OCI-LY3 (cell line): ENCODE data around the gene VPS26B.

Experiments used
- H2AFZ ChIP-seq: fragments of 200-600, 300-600 bp; shearing (Covaris generic); 2 replicates; pipeline ENCODE4 v1.6.0; 2014; ENCODE audit warnings: antibody characterized with exemption, low read depth, low read length
- H3K27ac ChIP-seq: fragments of 200-600, 300-600 bp; sonication (generic); 2 replicates; pipeline ENCODE4 v1.5.1; 2014; ENCODE audit warnings: mild to moderate bottlenecking, low read length, moderate library complexity, mixed read lengths
- H3K27me3 ChIP-seq: fragments of 200-600, 300-600 bp; sonication (generic); 2 replicates; pipeline ENCODE4 v1.6.1; 2014; ENCODE audit warnings: low read depth, low read length, mixed read lengths
- H3K36me3 ChIP-seq: fragments of 200-600, 300-600 bp; sonication (generic); replicated peaks from 2 replicates; pipeline ENCODE3; 2014; ENCODE audit warnings: low read depth, low read length, mixed read lengths
- H3K4me1 ChIP-seq: fragments of 300-600, 200-600 bp; sonication (generic); 2 replicates; pipeline ENCODE4 v1.6.1; 2014; ENCODE audit warnings: low read length, mixed read lengths
- H3K4me2 ChIP-seq: fragments of 200-600, 300-600 bp; sonication (generic); 2 replicates; pipeline ENCODE4 v1.6.1; 2014; ENCODE audit warnings: low read length, mixed read lengths
- H3K4me3 ChIP-seq: fragments of 300-600, 200-600 bp; sonication (generic); 2 replicates; pipeline ENCODE4 v1.5.1; 2014; ENCODE audit warnings: antibody characterized with exemption, mild to moderate bottlenecking, low read length, moderate library complexity
- H3K79me2 ChIP-seq: fragments of 300-600, 200-600 bp; shearing (Covaris generic); 2 replicates; pipeline ENCODE4 v1.6.1; 2014; ENCODE audit warnings: mild to moderate bottlenecking, low read length, mixed read lengths
- H3K9ac ChIP-seq: fragments of 300-600, 200-600 bp; shearing (Covaris generic); 2 replicates; pipeline ENCODE4 v1.6.0; 2014; ENCODE audit warnings: mild to moderate bottlenecking, low read length, moderate library complexity
- H3K9me3 ChIP-seq: fragments of 200-600, 300-600 bp; shearing (Covaris generic); 2 replicates; pipeline ENCODE4 v1.6.1; 2014; ENCODE audit warnings: low read length, mixed read lengths; ENCODE audit not compliant: insufficient read depth
- H4K20me1 ChIP-seq: fragments of 200-600, 300-600 bp; sonication (generic); 2 replicates; pipeline ENCODE4 v1.6.1; 2016; ENCODE audit warnings: low read length, mixed read lengths; ENCODE audit not compliant: insufficient read depth
- EZH2phosphoT487 ChIP-seq: fragments of 200-600 bp; shearing (Covaris generic); IDR thresholded peaks from 2 replicates; pipeline ENCODE4 v1.6.1; 2018; ENCODE audit warnings: antibody characterized with exemption, mixed run types, low read depth
- TF ChIP-seq, protein P1 (sequence below): fragments of 200-600, 300-600 bp; sonication (generic); IDR thresholded peaks from 2 replicates; pipeline ENCODE4 v1.5.1; 2014; ENCODE audit warnings: antibody characterized with exemption, low read length, low read depth

VPS26B gene

GRCh38 chr11:134238956-134239355 lies 14.5 kb downstream of the VPS26B start:
- Histone ChIP-seq H2AFZ (no peak overlapping the region), H3K9ac (no peak overlapping the region), H3K36me3 (peaks cover 15% of the 10 kb centered on the region), H3K27ac (no peak overlapping the region), H4K20me1 (peaks cover 9% of the 10 kb centered on the region), H3K4me3 (no peak overlapping the region), H3K4me2 (no peak overlapping the region), H3K9me3 (no peaks in the 10 kb centered on the region), H3K79me2 (no peaks in the 10 kb centered on the region), H3K27me3 (no peaks in the 10 kb centered on the region), H3K4me1 (no peaks in the 10 kb centered on the region)
- TF ChIP-seq, protein P1, sequence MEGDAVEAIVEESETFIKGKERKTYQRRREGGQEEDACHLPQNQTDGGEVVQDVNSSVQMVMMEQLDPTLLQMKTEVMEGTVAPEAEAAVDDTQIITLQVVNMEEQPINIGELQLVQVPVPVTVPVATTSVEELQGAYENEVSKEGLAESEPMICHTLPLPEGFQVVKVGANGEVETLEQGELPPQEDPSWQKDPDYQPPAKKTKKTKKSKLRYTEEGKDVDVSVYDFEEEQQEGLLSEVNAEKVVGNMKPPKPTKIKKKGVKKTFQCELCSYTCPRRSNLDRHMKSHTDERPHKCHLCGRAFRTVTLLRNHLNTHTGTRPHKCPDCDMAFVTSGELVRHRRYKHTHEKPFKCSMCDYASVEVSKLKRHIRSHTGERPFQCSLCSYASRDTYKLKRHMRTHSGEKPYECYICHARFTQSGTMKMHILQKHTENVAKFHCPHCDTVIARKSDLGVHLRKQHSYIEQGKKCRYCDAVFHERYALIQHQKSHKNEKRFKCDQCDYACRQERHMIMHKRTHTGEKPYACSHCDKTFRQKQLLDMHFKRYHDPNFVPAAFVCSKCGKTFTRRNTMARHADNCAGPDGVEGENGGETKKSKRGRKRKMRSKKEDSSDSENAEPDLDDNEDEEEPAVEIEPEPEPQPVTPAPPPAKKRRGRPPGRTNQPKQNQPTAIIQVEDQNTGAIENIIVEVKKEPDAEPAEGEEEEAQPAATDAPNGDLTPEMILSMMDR, result no peak
- no peak for TF ChIP-seq EZH2phosphoT487

DNA sequence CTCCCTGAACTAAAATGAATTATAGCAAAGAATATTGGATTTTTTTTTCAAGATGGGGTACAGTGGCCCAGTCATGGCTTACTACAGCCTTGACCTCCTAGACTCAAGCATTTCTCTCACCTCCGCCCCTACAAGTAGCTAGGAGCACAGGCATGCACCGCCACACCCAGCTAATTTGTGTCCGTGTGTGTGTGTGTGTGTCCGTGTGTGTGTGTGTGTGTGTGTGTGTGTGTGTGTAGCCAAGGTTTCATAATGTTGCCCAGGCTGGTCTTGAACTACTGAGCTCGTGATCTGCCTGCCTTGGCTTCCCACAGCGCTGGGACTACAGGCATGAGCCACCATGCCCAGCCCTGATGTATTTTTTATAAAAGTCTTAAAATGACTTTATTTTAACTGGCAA lies 16.1 kb downstream of the VPS26B start:
- Histone ChIP-seq H3K27me3 (no peaks in the 10 kb centered on the region), H3K79me2 (no peaks in the 10 kb centered on the region), H3K9me3 (no peaks in the 10 kb centered on the region), H3K4me3 (no peak overlapping the region), H3K4me2 (no peak overlapping the region), H2AFZ (no peak overlapping the region), H3K36me3 (peaks cover 19% of the 10 kb centered on the region), H3K4me1 (no peaks in the 10 kb centered on the region), H3K27ac (no peak overlapping the region), H3K9ac (no peak overlapping the region), H4K20me1 (0 out of 2 replicates have a peak, but pooled peaks cover 5% of the 10 kb centered on the region)
- no peak for TF ChIP-seq EZH2phosphoT487
- TF ChIP-seq, protein P1, result no peak

GRCh38 chr11:134242376-134242775 lies 17.9 kb downstream of the VPS26B start:
- no peaks in the 10 kb centered on the region for H3K9me3 ChIP-seq
- H4K20me1 ChIP-seq, result 0 out of 2 replicates have a peak, but pooled peaks cover 5% of the 10 kb centered on the region
- H3K4me1 ChIP-seq, result no peaks in the 10 kb centered on the region
- H3K79me2 ChIP-seq, result no peaks in the 10 kb centered on the region
- H3K36me3 ChIP-seq, result peaks cover 20% of the 10 kb centered on the region
- no peak overlapping the region for H3K9ac ChIP-seq
- no peak overlapping the region for H2AFZ ChIP-seq
- no peak overlapping the region for H3K4me2 ChIP-seq
- TF ChIP-seq EZH2phosphoT487, result no peak
- TF ChIP-seq, protein P1, result no peak
- H3K4me3 ChIP-seq, result no peak overlapping the region
- no peaks in the 10 kb centered on the region for H3K27me3 ChIP-seq
- H3K27ac ChIP-seq, result no peak overlapping the region

DNA sequence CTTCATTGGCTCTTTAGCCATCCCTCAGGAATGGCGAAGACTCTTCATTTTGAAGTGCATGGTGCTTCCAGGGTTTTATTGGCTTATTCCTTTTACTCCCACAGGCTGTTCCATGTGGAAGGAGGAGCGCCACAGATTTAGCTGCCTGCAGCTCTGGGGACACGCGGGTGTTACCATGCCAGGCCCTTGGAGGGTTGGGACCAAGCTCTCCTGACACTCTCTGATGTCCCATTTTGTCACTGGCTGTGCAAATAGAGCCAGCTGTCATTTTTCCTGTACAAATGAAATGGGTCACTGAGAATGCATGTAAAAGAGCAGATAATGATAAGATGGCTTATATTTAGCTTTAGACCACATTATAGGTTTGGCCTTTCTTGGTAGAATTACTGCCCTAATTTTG lies 19.4 kb downstream of the VPS26B start:
- Histone ChIP-seq H3K27ac (no peak overlapping the region), H3K4me3 (no peak overlapping the region), H3K9me3 (no peaks in the 10 kb centered on the region), H3K4me2 (no peak overlapping the region), H3K36me3 (peaks cover 30% of the 10 kb centered on the region), H4K20me1 (no peaks in the 10 kb centered on the region), H3K27me3 (no peaks in the 10 kb centered on the region), H3K4me1 (no peaks in the 10 kb centered on the region), H2AFZ (no peak overlapping the region), H3K79me2 (no peaks in the 10 kb centered on the region), H3K9ac (no peak overlapping the region)
- no peak for TF ChIP-seq EZH2phosphoT487
- TF ChIP-seq, protein P1, result no peak
